ENCODE data around the gene EFHD1.

GRCh38 chr2:232681527-232681926 lies 48.1 kb downstream of the EFHD1 start:
- TF ChIP-seq CTCF (IDR thresholded peaks at IDR 0.05) (no peak), POLR2AphosphoS5 (IDR thresholded peaks at IDR 0.05) (no peak), POLR2A (IDR thresholded peaks at IDR 0.05; ENCODE audit: low read depth) (no peak)

Data from esophagus muscularis mucosa (tissue), 3 donors.